GM18870 (cell line): ENCODE data around the gene RBMS3.
A peak's percentile ranks its signal among the peaks of the same experiment; 100 is the strongest.
"Not testable (repeated sequence)": the region's sequence is repeated elsewhere in the genome, so short reads cannot be mapped to it uniquely, and the experiment has no call there.

Experiments
- ATAC-seq: cut with Tn5 transposase; IDR thresholded peaks from one replicate; pipeline ENCODE4 v1.9.1; 2021; ENCODE audit warnings: moderate library complexity; ENCODE audit not compliant: unreplicated experiment

RBMS3 gene

GRCh38 chr3:29310865-29311264 is 30.0 kb downstream of the RBMS3 start:
- no peak for ATAC-seq

- ATAC-seq = no peak
Measured at GRCh38 chr3:29311795-29312194, 30.9 kb downstream of the RBMS3 start.

GRCh38 chr3:29312395-29312794 is 31.5 kb downstream of the RBMS3 start:
- no peak for ATAC-seq

- no peak for ATAC-seq
Measured at GRCh38 chr3:29312960-29313452, 32.1 kb downstream of the RBMS3 start.

- no peak for ATAC-seq
Measured at GRCh38 chr3:29313981-29314726, 33.3 kb downstream of the RBMS3 start.

- ATAC-seq = no peak
Measured at GRCh38 chr3:29314727-29315088, 33.8 kb downstream of the RBMS3 start.

- no peak for ATAC-seq
Measured at GRCh38 chr3:29317659-29318173, 36.8 kb downstream of the RBMS3 start.

- ATAC-seq = no peak
Measured at GRCh38 chr3:29318251-29318650, 37.4 kb downstream of the RBMS3 start.

- ATAC-seq = peak; percentile 82
Measured at GRCh38 chr3:29319262-29319661, 38.4 kb downstream of the RBMS3 start.

GRCh38 chr3:29319798-29320197 is 38.9 kb downstream of the RBMS3 start:
- no peak for ATAC-seq

- ATAC-seq = no peak
Measured at GRCh38 chr3:29322586-29322985, 41.7 kb downstream of the RBMS3 start.

GRCh38 chr3:29324180-29324651 is 43.3 kb downstream of the RBMS3 start:
- ATAC-seq = peak; percentile 99

- not testable (repeated sequence) for ATAC-seq
Measured at GRCh38 chr3:29326540-29326939, 45.7 kb downstream of the RBMS3 start.

GRCh38 chr3:29329986-29330890 is 49.4 kb downstream of the RBMS3 start:
- no peak for ATAC-seq

- no peak for ATAC-seq
Measured at GRCh38 chr3:29331035-29331434, 50.2 kb downstream of the RBMS3 start.

- ATAC-seq = no peak
Measured at GRCh38 chr3:29331456-29332194, 50.8 kb downstream of the RBMS3 start.

- peak; percentile 67 for ATAC-seq
Measured at GRCh38 chr3:29332195-29332637, 51.3 kb downstream of the RBMS3 start.

- ATAC-seq = no peak
Measured at GRCh38 chr3:29333576-29333975, 52.7 kb downstream of the RBMS3 start.

- no peak for ATAC-seq
Measured at GRCh38 chr3:29334706-29335105, 53.8 kb downstream of the RBMS3 start.

- no peak for ATAC-seq
Measured at GRCh38 chr3:29335438-29335837, 54.6 kb downstream of the RBMS3 start.

- no peak for ATAC-seq
Measured at GRCh38 chr3:29335943-29336342, 55.1 kb downstream of the RBMS3 start.
